Stomach smooth muscle (tissue), 2 donors: ENCODE measurements around the gene GOLGA5.
"Not testable (repeated sequence)": the region's sequence is repeated elsewhere in the genome, so short reads cannot be mapped to it uniquely, and the experiment has no call there.

Source experiments
- H3K27ac ChIP-seq: one replicate; pipeline ENCODE4 v1.7.0; 2013; ENCODE audit warnings: mild to moderate bottlenecking, low read length, inconsistent platforms
- H3K27me3 ChIP-seq, 2 donors: one replicate each; pipeline ENCODE4 v1.7.0; 2013; ENCODE audit warnings: low read length in 2 of 2; ENCODE audit not compliant: insufficient read depth in 2 of 2, control insufficient read depth in 1 of 2
- H3K36me3 ChIP-seq, 2 donors: one replicate each; pipeline ENCODE4 v1.7.0; 2013; ENCODE audit warnings: low read length in 2 of 2; ENCODE audit not compliant: control insufficient read depth in 2 of 2, insufficient read depth in 2 of 2
- H3K4me1 ChIP-seq: one replicate; pipeline ENCODE4 v1.7.0; 2013; ENCODE audit warnings: low read length; ENCODE audit not compliant: control insufficient read depth, insufficient read depth
- H3K4me3 ChIP-seq, 2 donors: one replicate each; pipeline ENCODE4 v1.7.0; 2013; ENCODE audit warnings: low read length in 2 of 2
- H3K9ac ChIP-seq, 2 donors: one replicate each; pipeline ENCODE4 v1.7.0; 2013; ENCODE audit warnings: low read length in 2 of 2, mild to moderate bottlenecking in 1 of 2
- H3K9me3 ChIP-seq, 2 donors: one replicate each; pipeline ENCODE4 v1.7.0; 2013; ENCODE audit warnings: low read length in 2 of 2; ENCODE audit not compliant: control insufficient read depth in 2 of 2
- donor health status: healthy.
- donor health status: Pancreatic carcinoma.

GOLGA5 gene, protein sequence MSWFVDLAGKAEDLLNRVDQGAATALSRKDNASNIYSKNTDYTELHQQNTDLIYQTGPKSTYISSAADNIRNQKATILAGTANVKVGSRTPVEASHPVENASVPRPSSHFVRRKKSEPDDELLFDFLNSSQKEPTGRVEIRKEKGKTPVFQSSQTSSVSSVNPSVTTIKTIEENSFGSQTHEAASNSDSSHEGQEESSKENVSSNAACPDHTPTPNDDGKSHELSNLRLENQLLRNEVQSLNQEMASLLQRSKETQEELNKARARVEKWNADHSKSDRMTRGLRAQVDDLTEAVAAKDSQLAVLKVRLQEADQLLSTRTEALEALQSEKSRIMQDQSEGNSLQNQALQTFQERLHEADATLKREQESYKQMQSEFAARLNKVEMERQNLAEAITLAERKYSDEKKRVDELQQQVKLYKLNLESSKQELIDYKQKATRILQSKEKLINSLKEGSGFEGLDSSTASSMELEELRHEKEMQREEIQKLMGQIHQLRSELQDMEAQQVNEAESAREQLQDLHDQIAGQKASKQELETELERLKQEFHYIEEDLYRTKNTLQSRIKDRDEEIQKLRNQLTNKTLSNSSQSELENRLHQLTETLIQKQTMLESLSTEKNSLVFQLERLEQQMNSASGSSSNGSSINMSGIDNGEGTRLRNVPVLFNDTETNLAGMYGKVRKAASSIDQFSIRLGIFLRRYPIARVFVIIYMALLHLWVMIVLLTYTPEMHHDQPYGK

DNA sequence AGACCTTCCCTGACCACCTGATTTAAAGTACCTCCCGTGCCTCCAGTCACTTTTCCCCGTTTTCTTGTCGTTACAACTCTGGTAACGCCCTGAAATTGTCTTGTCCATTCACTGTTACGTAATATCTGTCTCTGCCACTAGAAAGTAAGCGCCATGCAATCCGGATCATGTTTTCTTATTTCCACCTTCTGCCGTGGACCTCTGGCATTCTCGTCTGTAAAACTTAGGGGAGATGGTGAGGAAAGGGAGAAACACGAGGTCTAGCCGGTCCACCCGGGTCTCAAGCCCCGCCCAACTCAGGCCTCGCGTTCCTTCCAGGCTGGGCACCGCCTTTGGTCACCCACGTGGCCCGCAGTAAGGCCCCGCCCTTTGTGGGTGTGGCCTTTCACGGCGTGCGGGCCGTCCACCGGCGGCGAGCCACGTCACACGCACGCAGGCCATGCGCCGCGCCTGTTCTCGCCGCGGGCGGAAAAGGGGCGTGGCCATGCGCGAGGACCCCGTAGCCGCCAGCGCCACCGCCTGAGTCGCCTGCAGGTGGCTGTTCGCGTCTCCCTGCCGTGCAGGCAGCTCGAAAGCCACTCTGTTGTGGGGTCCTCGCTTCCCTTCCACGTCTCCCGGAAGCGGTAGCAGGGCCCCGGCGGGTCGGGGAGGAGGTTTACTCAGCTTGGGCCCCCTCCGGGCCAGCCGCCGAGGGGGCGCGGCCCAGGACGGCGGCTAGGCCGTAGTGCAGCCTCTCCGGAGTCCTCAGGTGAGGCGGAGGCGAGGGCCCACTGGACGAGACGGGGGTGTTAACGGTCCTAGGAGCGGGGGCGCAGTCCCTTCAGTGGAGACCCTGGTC, at the start of gene GOLGA5:
TSS of gene GOLGA5 (plus strand) at position 597 of the 838 bp plus-strand sequence. CDS start 3,133 bp downstream, outside the sequence.
- no peaks in the 10 kb centered on the region for H3K9me3 ChIP-seq
- peak within 1 kb of the TSS; percentile 98 to 99 for H3K4me3 ChIP-seq
- peak within 1 kb of the TSS; percentile 97 for H3K9ac ChIP-seq

DNA sequence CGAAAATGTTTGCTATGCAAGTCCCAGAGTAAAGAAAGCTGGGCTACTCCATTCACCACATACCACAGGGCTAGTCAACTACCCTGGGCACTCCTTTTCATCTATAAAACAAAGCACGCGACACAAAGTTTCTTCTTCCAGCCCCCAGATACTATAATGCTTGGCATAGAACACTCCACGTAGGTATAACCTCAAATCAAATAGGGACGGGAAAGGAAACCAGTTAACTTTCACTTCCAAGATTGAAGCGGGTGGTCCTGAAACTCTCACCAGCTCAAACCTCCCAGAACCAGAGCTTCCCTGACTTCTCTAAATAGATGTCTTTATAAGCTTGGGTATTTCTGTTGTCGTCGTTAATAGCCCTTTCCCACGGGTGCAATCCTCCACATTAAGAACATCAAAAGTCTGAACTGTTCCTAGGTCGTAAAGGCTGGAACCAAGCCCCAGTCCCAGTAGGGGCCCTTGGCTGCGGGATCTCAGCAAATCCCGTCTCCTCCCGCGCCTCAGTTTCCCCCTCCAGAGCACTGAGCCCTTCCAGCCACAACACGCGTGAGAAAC, 46.3 kb upstream of the GOLGA5 start:
- Histone ChIP-seq H3K27ac (peak overlapping the region; percentile 64), H3K9me3 (no peaks in the 10 kb centered on the region), H3K36me3 (no peaks in the 10 kb centered on the region), H3K9ac (peak overlapping the region; percentile 87 to 88), H3K4me1 (peaks cover 11% of the 10 kb centered on the region), H3K4me3 (peak overlapping the region; percentile 90 to 92), H3K27me3 (no peaks in the 10 kb centered on the region)

More for the DNA sequence above, at the start of gene GOLGA5:
- Histone ChIP-seq H3K4me1 (peaks cover 10% of the 10 kb centered on the region), H3K27me3 (no peaks in the 10 kb centered on the region), H3K36me3 (peaks cover 11 to 12% of the 10 kb centered on the region in 2 donors), H3K27ac (peak within 1 kb of the TSS; percentile 69)

GRCh38 chr14:92748259-92749016, 45.7 kb upstream of the GOLGA5 start, which contains the start of gene LGMN:
Gene LGMN (minus strand): TSS chr14:92748627. CDS start chr14:92732786, 15,841 bp downstream.
- peaks cover 11% of the 10 kb centered on the region for H3K4me1 ChIP-seq
- H3K27ac ChIP-seq = peak within 1 kb of the TSS; percentile 64
- no peaks in the 10 kb centered on the region for H3K36me3 ChIP-seq
- H3K9ac ChIP-seq = peak within 1 kb of the TSS; percentile 87 to 88
- H3K9me3 ChIP-seq = no peaks in the 10 kb centered on the region
- H3K27me3 ChIP-seq = no peaks in the 10 kb centered on the region
- H3K4me3 ChIP-seq = peak within 1 kb of the TSS; percentile 90 to 92

DNA sequence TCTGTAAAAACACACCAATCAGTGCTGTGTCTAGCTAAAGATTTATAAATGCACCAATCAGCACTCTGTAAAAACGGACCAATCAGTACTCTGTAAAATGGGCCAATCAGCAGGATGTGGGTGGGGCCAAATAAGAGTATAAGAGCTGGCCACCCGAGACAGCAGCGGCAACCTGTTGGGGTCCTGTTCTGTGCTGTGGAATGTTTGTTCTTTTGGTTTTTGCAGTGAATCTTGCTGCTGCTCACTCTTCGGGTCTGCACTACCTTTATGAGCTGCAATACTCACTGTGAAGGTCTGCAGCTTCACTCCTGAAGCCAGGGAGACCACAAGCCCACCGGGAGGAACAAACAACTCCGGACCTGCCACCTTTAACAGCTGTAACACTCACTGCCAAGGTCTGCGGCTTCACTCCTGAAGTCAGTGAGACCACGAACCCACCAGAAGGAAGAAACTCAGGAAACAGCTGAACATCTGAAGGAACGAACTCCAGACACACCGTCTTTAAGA, 43.8 kb upstream of the GOLGA5 start:
- not testable (repeated sequence) for H3K36me3 ChIP-seq

GRCh38 chr14:92750994-92751400, 43.1 kb upstream of the GOLGA5 start:
- peaks cover 11% of the 10 kb centered on the region for H3K4me1 ChIP-seq
- no peaks in the 10 kb centered on the region for H3K9me3 ChIP-seq
- no peak overlapping the region for H3K27ac ChIP-seq
- no peaks in the 10 kb centered on the region for H3K27me3 ChIP-seq
- H3K9ac ChIP-seq = no peak overlapping the region
- no peaks in the 10 kb centered on the region for H3K36me3 ChIP-seq
- H3K4me3 ChIP-seq = no peak overlapping the region

More for the DNA sequence above, 43.8 kb upstream of the GOLGA5 start:
- not testable (repeated sequence) for H3K27me3 ChIP-seq, H3K4me3 ChIP-seq, H3K27ac ChIP-seq, H3K9ac ChIP-seq, H3K9me3 ChIP-seq
- H3K4me1 ChIP-seq = peaks cover 11% of the 10 kb centered on the region

- Histone ChIP-seq H3K4me3 (no peak overlapping the region), H3K27me3 (no peaks in the 10 kb centered on the region), H3K27ac (no peak overlapping the region), H3K36me3 (no peaks in the 10 kb centered on the region), H3K4me1 (peaks cover 11% of the 10 kb centered on the region), H3K9ac (no peak overlapping the region), H3K9me3 (no peaks in the 10 kb centered on the region)
Observed at GRCh38 chr14:92751819-92752218, 42.3 kb upstream of the GOLGA5 start.

DNA sequence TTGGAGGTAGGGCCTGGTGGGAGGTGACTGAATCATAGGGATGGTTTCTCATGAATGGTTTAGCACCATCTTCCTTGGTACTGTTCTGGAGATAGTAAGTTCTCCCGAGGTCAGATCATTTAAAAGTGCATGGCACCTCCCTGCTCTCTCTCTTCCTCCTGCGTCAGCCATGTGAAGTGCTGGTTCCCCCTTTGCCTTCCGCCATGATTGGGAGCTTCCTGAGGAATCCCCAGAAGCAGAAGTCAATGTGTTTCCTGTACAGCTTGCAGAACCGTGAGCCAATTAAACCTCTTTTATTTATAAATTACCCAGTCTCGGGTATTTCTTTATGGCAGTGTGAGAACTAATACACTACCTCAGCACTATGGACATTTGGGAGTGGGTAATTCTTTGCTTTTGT, 40.9 kb upstream of the GOLGA5 start:
- Histone ChIP-seq H3K4me3 (no peak overlapping the region), H3K36me3 (no peaks in the 10 kb centered on the region), H3K27ac (no peak overlapping the region), H3K9ac (no peak overlapping the region), H3K9me3 (no peaks in the 10 kb centered on the region), H3K27me3 (no peaks in the 10 kb centered on the region), H3K4me1 (peaks cover under 1% of the 10 kb centered on the region)

GRCh38 chr14:92754966-92755365, 39.1 kb upstream of the GOLGA5 start:
- H3K9ac ChIP-seq = no peak overlapping the region
- no peaks in the 10 kb centered on the region for H3K9me3 ChIP-seq
- H3K36me3 ChIP-seq = no peaks in the 10 kb centered on the region
- H3K27ac ChIP-seq = no peak overlapping the region
- no peaks in the 10 kb centered on the region for H3K4me1 ChIP-seq
- H3K27me3 ChIP-seq = no peaks in the 10 kb centered on the region
- H3K4me3 ChIP-seq = no peak overlapping the region

- Histone ChIP-seq H3K4me3 (no peak overlapping the region), H3K27ac (no peak overlapping the region), H3K9me3 (no peaks in the 10 kb centered on the region), H3K27me3 (no peaks in the 10 kb centered on the region), H3K4me1 (no peaks in the 10 kb centered on the region), H3K36me3 (no peaks in the 10 kb centered on the region), H3K9ac (no peak overlapping the region)
Observed at GRCh38 chr14:92755495-92755894, 38.6 kb upstream of the GOLGA5 start.
